DOHH2 (cell line): ENCODE measurements around the gene IFNA13.

Experiments used
- CTCF ChIP-seq: fragments of 200-600 bp; sonication (generic); IDR thresholded peaks from one replicate; pipeline ENCODE4 v1.5.1; 2014; ENCODE audit warnings: antibody characterized with exemption, mild to moderate bottlenecking, low read depth, low read length; ENCODE audit not compliant: poor library complexity, severe bottlenecking
- EZH2phosphoT487 ChIP-seq: fragments of 200-600 bp; sonication (generic); IDR thresholded peaks from 2 replicates; pipeline ENCODE4 v1.6.1; 2017; ENCODE audit warnings: borderline replicate concordance, mild to moderate bottlenecking, antibody characterized with exemption, low read length, moderate library complexity, mixed read lengths

- no peak for TF ChIP-seq CTCF
- TF ChIP-seq EZH2phosphoT487, result no peak
Observed at GRCh38 chr9:21414220-21414940, 46.5 kb upstream of the IFNA13 start.
